ENCODE data around the gene RSPRY1.

- no peak for TF ChIP-seq CTCF (conservative IDR thresholded peaks at IDR 0.05; ENCODE audit: low read depth, low read length)
- TF ChIP-seq ELK1 (IDR thresholded peaks at IDR 0.05; ENCODE audit: borderline replicate concordance, low read depth, low read length) = no peak
- TF ChIP-seq POLR2A (IDR thresholded peaks at IDR 0.05; ENCODE audit: low read depth, low read length) = no peak
- no peak for TF ChIP-seq SMC3 (IDR thresholded peaks at IDR 0.05; ENCODE audit: low read depth, low read length)
- no peak for TF ChIP-seq CEBPB (IDR thresholded peaks at IDR 0.05; ENCODE audit: low read depth, low read length)
- no peak for TF ChIP-seq RAD21 (IDR thresholded peaks at IDR 0.05; ENCODE audit: low read length)
- no peak for TF ChIP-seq MXI1 (IDR thresholded peaks at IDR 0.05; ENCODE audit: borderline replicate concordance, low read depth, low read length)
- TF ChIP-seq FOS (IDR thresholded peaks at IDR 0.05; ENCODE audit: low read depth, low read length) = no peak
- no peak for TF ChIP-seq CHD1 (IDR thresholded peaks at IDR 0.05; ENCODE audit: low read depth, low read length)
Measured at GRCh38 chr16:57151369-57151768, 34.8 kb upstream of the RSPRY1 start.
